Progenitor cell of endocrine pancreas (in vitro differentiated cells): ENCODE results near the gene PORCN. TPM values are rescaled to one million over a fixed set of nuclear protein-coding genes. Genes with fewer than 3 reads are reported as not detected.

ENCODE experiments used
- DNase-seq: peaks from one replicate; pipeline ENCODE4 v3.0.0; 2021; ENCODE audit warnings: low spot score; ENCODE audit not compliant: unreplicated experiment
- H3K27ac Mint-ChIP-seq: 2 replicates; pipeline ENCODE4 v1.8.0; 2021; ENCODE audit warnings: mild to moderate bottlenecking, moderate library complexity, mixed read lengths
- H3K27me3 Mint-ChIP-seq: 2 replicates; pipeline ENCODE4 v1.8.0; 2021; ENCODE audit warnings: mixed read lengths
- H3K36me3 Mint-ChIP-seq: 2 replicates; pipeline ENCODE4 v1.8.0; 2022; ENCODE audit warnings: mixed read lengths; ENCODE audit not compliant: insufficient read depth
- H3K4me1 Mint-ChIP-seq: 2 replicates; pipeline ENCODE4 v1.8.0; 2021; ENCODE audit warnings: low read depth, mixed read lengths
- H3K4me3 Mint-ChIP-seq: 2 replicates; pipeline ENCODE4 v1.8.0; 2021; ENCODE audit warnings: low read depth, mild to moderate bottlenecking, moderate library complexity, mixed read lengths
- H3K9me3 Mint-ChIP-seq: 2 replicates; pipeline ENCODE4 v1.8.0; 2021; ENCODE audit warnings: low read depth, mixed read lengths
- total RNA-seq: library from RNA; stranded (reverse); gene quantifications from 2 replicates; pipeline ENCODE4 v1.2.1, GENCODE V29; 2021
- TF ChIP-seq, protein P1 (sequence below): fragments of 200-600 bp; sonication (generic); IDR thresholded peaks from one replicate; pipeline ENCODE4 v1.5.0; 2021; ENCODE audit warnings: antibody characterized with exemption, mild to moderate bottlenecking; ENCODE audit not compliant: unreplicated experiment

PORCN gene
- total RNA-seq, 1 donor from 2014 or later, result 6.5 TPM

DNA sequence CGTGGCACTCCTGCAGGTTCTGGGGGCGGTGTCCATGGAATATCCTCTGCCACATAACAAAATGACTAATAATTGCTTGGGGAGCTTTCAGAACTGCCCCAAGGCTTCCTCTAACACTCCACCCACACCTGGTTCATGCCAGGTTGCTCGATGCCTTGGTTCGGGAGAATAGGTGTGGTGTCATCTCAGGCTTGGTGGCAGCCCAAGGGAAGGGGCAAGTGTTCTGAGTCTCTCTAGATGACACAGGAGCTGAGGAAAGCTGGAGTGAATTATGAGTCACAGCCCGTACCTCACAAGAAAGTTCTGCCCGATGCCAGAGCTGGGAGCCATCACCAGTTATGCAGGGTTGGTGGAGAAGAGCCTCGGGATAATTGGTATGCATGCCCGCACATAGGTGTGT lies 18.1 kb upstream of the PORCN start:
- no peak overlapping the region for H3K4me3 Mint-ChIP-seq
- H3K27ac Mint-ChIP-seq, result no peak overlapping the region
- DNase-seq, result no peak
- H3K27me3 Mint-ChIP-seq, result no peaks in the 10 kb centered on the region
- TF ChIP-seq, protein P1, sequence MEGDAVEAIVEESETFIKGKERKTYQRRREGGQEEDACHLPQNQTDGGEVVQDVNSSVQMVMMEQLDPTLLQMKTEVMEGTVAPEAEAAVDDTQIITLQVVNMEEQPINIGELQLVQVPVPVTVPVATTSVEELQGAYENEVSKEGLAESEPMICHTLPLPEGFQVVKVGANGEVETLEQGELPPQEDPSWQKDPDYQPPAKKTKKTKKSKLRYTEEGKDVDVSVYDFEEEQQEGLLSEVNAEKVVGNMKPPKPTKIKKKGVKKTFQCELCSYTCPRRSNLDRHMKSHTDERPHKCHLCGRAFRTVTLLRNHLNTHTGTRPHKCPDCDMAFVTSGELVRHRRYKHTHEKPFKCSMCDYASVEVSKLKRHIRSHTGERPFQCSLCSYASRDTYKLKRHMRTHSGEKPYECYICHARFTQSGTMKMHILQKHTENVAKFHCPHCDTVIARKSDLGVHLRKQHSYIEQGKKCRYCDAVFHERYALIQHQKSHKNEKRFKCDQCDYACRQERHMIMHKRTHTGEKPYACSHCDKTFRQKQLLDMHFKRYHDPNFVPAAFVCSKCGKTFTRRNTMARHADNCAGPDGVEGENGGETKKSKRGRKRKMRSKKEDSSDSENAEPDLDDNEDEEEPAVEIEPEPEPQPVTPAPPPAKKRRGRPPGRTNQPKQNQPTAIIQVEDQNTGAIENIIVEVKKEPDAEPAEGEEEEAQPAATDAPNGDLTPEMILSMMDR, result no peak
- H3K36me3 Mint-ChIP-seq, result peaks cover 3% of the 10 kb centered on the region
- H3K4me1 Mint-ChIP-seq, result no peaks in the 10 kb centered on the region
- H3K9me3 Mint-ChIP-seq, result peaks cover 5% of the 10 kb centered on the region

DNA sequence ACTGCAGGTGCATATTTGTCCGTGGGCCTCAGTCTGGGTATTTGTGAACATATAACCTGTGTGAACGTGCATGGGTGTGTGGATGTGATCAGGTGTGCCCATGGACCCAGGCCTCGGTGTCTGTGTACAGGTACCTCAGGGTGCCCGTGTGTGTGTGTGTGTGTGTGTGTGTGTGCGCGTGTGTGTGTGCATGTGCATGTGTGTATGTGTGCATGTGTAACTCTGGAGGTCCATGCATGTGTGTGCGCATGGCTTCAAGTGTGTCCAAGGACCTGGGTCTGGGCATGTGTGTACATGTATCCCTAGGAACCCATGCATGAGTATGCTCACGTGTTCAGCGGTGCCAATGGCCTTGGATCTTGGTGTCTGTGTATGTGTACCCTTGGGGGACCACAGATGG lies 17.0 kb upstream of the PORCN start:
- no peak overlapping the region for H3K27ac Mint-ChIP-seq
- H3K9me3 Mint-ChIP-seq, result peaks cover 6% of the 10 kb centered on the region
- no peaks in the 10 kb centered on the region for H3K4me1 Mint-ChIP-seq
- no peaks in the 10 kb centered on the region for H3K27me3 Mint-ChIP-seq
- TF ChIP-seq, protein P1, result no peak
- DNase-seq, result no peak
- no peak overlapping the region for H3K4me3 Mint-ChIP-seq
- H3K36me3 Mint-ChIP-seq, result peaks cover 3% of the 10 kb centered on the region

DNA sequence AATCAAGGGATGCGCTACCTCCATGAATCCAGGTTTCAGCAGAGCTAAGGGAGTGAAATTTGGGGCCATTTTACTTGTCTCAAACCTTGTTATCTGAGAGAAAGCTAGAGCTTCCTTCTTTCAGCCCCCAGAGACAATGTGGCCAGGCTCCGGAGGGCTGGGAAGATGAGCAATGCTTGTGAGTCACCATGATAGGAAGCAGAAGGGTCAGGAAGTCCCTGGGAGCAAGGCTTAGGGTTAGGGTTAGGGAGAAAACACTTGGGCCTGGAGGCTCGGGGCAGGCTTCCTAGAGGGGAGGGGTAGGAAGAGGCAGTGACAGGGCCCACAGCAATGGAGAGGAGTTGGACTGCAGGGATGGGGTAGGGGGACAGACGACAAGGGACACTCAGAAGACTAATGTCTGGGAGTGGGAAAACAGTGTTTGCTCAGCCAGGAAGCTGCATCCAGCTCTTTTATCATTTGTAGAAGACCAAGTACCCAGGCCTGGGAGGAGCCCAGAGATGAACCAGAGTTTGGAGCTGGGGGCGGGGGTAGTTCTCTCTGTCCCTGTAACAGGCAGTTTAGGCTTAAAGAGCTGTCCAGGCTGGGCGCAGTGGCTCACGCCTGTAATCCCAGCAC lies 16.4 kb upstream of the PORCN start:
- no peaks in the 10 kb centered on the region for H3K36me3 Mint-ChIP-seq
- peaks cover 6% of the 10 kb centered on the region for H3K9me3 Mint-ChIP-seq
- no peak for DNase-seq
- no peak overlapping the region for H3K27ac Mint-ChIP-seq
- TF ChIP-seq, protein P1, result no peak
- H3K4me3 Mint-ChIP-seq, result no peak overlapping the region
- H3K4me1 Mint-ChIP-seq, result no peaks in the 10 kb centered on the region
- H3K27me3 Mint-ChIP-seq, result no peaks in the 10 kb centered on the region

DNA sequence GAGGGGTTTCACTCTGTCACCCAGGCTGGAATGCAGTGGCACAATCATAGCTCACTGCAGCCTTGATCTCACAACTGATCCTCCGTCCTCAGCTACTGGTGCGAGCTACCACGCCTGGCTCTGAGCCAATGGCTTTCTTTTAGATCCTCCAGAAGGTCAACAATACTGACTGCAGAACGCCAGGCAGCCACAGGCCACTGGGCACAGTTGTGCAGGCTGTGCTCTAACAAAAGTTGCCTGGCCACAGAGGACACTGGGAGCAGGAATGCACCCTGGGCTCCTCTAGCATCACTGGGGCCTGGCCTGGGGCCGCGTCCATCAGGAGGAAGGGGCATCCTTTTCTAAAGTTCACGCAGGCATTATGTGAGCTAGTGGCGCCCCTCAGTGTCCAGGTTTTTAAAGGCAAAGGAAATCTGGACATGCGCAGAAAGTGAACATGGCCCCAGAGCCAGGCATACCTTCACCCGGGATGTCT lies 14.9 kb upstream of the PORCN start:
- no peak overlapping the region for H3K4me3 Mint-ChIP-seq
- H3K9me3 Mint-ChIP-seq, result peaks cover 2% of the 10 kb centered on the region
- H3K4me1 Mint-ChIP-seq, result no peaks in the 10 kb centered on the region
- TF ChIP-seq, protein P1, result peak; percentile 49
- H3K27ac Mint-ChIP-seq, result no peak overlapping the region
- DNase-seq, result no peak
- H3K36me3 Mint-ChIP-seq, result no peaks in the 10 kb centered on the region
- no peaks in the 10 kb centered on the region for H3K27me3 Mint-ChIP-seq

DNA sequence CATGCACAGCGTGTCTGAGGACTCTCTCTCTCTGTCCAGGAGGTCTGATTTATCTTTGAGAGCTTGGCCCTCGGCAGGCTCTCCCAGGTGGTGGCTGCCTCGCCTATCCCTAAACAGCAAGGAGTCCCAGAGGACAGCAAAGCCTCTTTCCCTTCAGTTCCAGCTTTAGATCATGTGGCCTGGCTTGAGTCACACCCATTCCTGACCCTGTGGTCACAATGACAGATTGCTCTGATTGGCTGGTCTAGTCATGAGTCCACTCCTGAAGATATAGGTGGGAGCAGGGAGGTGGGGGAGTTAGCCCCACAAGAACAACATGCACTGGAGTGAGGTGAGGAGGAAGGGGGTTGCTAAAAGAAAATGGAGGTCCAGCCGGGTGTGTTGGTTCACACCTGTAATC lies 12.1 kb upstream of the PORCN start:
- no peak overlapping the region for H3K4me3 Mint-ChIP-seq
- no peaks in the 10 kb centered on the region for H3K27me3 Mint-ChIP-seq
- no peak for DNase-seq
- H3K27ac Mint-ChIP-seq, result peak overlapping the region; percentile 1
- peaks cover 7% of the 10 kb centered on the region for H3K9me3 Mint-ChIP-seq
- no peaks in the 10 kb centered on the region for H3K36me3 Mint-ChIP-seq
- TF ChIP-seq, protein P1, result no peak
- H3K4me1 Mint-ChIP-seq, result no peaks in the 10 kb centered on the region
